GM18517 (cell line): ENCODE data around the gene ACTN4.

Source experiments
- ATAC-seq: cut with Tn5 transposase; IDR thresholded peaks from one replicate; pipeline ENCODE4 v1.9.1; 2021; ENCODE audit warnings: mild to moderate bottlenecking, moderate library complexity; ENCODE audit not compliant: unreplicated experiment

Gene ACTN4

DNA sequence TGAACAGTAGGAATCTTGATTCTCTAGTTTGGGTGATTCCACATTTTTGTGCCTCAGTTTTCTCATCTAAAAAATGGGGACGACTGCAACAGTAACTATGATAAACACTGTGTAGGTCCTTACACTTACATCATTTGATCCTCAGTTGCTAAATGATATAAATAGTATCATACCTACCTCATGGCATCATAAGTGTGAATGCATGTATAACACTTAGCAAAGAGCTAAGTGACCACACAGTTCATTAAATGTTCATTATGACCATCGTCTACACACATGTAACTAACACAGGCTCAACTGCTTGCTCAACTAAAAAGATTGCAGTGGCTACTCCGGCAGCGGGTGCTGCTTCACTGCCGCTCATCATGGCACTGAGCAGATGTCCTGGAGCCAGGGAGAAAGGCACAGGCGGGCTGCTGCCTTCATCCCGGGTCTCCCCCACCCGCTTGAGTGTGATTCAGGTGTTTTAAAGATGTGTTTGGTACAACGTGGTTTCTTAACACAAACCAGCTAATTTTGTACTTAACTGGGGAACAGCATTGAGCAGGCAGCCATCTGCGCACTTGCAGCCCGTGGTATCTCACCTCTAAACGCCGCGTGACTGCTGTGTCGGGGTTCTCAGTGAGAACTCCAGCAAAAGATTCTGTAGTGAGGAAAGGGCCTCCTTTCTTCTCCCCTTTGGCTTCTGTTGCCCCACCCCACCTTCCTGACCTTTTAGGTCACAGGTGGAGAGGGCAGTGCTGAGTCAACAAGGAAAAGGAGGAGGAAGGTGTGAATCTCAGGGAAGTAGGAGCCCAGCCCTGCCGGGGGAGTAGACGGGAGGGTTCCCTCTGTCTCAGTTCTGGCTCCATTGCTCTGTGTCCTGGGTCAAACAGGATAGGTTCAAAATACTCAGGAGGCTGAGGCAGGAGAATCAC, 11.7 kb upstream of the ACTN4 start:
- ATAC-seq: no peak

DNA sequence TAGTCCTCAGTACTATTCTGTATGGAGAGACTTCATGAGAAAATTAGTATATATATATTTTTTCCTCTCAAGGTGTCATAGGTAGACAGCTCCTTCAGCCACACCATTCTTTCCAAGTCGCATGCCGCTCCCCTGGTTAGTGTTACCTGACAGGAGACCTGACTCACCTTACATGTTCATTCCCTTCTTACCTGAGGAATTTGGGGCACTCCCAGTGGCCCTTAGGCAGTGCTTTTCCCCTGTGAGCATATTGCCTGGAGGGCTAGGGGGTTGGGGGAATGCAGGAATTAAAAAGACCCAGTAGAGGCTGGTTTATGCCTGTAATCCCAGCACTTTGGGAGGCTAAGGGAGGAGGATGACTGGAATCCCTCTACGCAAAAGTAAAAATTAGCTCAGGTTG, 9.0 kb upstream of the ACTN4 start:
- ATAC-seq: no peak

DNA sequence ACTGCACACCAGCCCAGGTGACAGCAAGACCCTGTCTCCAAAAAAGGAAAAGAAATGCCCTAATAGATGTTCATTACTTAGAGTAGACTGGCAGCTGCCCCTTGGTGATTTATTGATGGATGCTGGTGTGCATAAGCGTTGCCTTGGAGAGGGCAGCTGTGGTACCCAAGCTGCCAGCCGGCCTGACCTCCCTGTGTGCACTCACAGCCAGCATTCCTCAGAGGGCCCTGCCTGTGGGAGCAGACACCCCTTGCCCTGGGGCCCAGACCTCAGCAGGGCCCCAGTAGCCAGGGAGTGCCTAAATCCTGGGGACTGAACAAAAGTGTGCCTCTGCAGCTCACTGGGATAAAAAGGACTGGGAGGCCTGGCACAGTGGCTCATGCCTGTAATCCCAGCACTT, 7.8 kb upstream of the ACTN4 start:
- ATAC-seq: no peak

DNA sequence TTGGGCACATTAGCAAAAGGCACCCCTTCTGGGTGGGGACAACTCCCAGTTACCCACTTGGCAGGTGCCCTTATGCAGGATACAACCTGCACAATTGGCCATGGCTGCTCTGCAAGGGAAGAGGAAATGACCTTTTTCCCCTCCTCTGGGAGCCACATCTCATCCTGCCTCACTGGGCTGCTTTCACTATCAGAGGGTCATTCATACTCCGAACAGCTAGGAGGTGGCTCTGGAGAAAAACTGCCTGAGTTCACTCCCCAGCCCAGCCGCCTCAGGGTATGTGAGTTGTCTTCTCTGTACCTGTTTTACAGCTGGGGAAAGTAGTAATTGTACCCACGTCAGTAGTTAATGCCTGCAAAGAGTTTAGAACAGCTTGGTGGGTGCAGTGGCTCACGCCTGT, 7.1 kb upstream of the ACTN4 start:
- no peak for ATAC-seq

DNA sequence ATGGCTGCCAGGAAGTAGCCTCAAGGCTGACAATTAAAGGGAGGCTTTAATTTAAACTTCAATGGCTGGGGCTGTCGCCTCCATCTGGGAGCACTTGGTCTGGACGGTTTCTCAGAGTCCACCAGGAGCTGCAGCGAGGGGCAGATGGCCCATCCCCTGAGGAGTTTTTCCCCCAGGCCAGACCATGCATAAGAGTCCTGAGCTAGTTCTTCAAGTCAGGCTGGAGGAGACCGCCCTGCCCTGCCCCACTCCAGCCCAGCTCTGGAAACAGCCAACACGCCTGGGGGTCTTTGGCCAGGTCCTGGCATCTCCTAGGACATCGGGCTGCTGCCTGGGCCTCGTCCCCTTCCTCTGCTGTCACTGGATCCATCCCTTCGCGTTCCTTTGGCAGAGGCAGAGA, 5.3 kb upstream of the ACTN4 start:
- no peak for ATAC-seq

DNA sequence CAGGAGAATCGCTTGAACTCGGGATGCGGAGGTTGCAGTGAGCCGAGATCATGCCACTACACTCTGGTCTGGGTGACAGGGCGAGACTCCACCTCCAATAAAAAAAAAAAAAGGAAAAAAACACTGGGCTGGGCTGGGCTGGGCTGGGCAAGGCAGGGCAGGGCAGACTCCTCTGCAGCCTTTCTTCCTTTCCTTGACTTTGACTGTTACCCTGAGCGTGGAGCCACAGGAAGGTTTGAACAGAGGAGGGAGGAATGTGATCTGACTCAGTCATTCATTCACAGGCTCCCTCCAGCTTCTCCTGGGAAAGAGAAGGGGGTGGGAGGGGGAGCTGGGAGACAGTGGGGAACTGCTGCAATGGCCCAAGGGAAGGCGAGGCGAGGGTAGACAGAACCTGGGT, 2.7 kb upstream of the ACTN4 start:
- no peak for ATAC-seq

DNA sequence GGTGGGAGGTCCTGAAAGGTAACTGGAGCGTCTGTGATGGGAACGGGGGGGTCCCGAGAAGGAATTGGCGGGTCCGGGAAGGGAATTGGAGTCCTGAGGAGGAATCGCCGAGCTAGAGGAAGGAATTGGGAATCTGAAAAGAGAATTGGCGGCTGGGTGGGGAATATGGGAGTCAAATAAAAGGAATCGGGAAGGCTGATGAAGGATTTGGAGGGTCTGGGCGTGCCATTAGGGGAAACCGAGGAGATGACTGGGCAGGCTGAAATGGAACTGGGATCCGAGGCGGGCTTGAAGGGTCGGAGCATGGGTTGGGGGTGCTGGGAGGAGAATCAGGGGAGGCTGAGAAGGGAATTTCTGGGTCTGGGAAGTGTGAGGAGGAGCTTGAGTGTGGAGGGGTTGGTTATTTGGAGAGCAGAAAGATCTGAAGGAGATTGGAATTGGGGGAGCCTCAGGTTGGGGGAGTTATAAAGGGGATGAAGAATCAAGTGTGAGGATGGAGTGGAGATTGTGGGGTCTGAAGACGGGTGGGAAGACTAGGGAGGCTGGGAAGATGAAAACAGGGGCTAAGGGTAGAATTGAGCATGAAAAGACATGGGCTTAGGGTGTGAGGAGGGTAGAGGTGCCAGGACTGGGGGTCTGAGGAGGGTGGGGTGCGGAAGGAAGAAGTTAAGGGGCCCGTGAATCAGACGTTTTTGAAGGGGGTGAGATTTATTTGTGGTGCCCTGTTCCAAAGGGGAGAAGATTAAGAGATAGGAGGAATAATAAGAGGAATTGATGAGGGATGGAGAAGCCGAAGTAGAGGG, 718 bp downstream of the ACTN4 start:
- ATAC-seq: no peak

DNA sequence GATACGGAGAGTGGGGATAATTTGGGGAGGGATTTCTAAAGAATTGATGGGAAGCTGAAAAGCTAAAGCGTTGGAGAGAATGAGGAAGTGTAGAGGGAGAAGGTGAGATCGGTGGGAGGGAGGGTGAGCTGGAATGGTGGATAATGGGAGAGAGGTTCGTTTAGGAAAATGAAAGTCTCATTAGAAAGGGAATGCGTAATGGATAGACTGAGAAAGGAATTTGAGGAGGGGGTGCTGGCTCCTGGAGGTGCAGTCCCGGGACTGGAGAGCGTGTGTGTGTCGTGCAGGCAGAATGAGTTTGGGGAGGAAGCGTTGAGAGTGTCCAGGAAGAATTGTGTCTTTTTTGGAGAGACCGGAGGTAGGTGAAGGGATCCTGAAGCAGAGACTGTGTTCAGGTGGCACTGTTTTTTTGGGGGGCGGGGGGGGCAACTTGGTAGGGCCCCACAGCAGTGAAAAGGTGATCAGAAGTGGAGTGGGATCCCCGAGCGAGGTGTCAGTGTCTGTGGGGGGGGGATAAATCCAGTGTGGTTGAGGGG, 1.4 kb downstream of the ACTN4 start:
- no peak for ATAC-seq

DNA sequence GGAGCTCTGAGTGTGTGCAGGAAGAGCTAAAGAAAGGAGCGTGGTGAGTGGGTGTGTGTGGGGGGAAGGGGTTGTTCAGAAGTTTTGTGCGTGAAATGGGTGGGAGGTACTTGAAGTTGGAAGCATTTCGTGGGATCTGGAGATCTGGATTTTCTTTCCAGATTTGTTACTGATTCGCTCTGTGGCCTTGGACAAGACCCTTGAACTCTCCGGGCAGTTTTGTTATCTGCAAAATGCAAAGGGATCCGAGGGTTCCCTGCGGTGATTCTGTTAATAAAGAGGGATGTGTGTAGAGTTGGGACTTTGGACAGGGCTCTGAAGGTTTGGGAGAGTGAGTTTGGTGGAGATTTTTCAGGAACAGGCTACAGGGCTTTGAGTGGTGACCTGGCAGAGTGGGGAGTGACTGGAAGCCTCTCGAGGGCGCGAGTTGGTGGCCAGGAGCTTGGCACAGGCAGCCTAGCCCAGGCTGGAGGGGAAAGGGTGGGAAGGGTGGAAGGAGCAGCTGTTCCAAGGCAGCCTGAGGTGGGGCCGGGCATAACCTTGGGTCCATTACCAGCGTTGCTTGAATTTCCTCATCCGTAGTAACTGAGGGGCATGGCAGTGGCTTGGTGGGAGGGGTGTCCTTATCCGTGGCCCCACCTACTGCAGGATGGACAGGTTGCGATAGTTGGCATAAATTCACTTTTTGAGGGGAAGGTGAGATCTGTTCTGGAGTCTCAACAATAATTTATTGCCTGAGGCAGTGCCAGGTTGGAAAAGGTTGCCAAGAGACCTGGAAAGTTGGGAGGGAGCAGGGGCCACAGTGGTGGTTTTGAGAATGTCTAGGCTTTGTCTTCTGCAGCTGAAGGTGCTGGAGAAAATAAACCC, 2.1 kb downstream of the ACTN4 start:
- no peak for ATAC-seq

DNA sequence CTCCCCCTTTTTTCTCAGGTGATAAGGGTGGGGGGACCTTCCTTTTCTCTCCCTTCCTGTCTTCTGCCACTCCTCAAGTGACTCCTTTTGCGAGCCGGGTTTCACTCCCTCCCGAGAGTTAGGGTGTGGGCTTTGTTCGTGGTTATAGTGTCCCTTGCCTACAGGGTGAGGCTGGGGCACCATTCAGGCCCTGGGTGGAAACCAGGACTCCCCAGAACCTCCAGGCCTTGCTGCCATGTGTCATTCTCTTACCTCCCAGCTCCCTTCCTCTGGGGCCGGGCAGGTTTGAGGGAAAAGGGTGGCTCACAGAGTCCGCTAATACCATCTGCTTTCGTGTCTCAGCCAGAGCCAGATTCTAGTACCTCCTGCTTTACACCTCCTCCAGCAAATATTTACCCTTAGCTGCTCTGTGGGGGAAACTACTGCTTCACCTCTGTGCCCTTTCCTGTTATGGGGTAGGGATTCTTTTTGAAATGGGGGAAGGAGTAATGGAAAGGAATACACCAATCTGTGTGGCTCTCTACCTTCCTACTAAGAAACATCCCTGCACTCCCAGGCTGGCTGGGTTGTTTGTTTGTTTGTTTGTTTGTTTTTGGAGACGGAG, 2.8 kb downstream of the ACTN4 start:
- no peak for ATAC-seq

DNA sequence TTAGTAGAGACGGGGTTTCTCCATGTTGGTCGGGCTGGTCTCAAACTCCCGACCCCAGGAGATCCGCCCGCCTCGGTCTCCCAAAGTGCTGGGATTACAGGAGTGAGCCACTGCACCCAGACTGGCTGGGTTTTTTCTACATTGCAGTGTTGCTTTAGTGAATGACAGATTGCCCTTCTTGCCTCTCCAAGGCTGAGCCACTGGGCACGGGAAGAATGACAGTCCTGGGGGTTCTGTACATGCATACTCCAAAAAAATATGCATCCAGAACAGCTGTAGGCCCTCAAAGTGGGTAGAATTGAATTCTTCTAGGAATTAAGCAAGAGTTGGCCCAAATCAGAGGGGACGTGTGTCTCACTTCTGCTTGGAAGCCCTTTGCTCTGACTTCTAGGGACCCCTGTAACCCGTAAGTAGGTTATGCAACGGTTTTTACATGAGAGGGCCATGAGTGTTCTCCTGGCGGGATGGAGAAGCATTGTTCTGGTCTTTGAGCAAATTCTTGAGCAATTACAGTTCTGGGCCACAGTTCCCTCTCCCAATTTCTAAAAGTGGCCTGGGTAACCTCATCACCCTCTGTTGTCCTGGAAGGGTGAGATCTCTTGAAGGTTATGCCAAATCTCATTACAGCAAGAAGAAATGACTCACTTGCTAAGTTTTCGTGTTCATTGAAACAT, 3.6 kb downstream of the ACTN4 start:
- no peak for ATAC-seq

DNA sequence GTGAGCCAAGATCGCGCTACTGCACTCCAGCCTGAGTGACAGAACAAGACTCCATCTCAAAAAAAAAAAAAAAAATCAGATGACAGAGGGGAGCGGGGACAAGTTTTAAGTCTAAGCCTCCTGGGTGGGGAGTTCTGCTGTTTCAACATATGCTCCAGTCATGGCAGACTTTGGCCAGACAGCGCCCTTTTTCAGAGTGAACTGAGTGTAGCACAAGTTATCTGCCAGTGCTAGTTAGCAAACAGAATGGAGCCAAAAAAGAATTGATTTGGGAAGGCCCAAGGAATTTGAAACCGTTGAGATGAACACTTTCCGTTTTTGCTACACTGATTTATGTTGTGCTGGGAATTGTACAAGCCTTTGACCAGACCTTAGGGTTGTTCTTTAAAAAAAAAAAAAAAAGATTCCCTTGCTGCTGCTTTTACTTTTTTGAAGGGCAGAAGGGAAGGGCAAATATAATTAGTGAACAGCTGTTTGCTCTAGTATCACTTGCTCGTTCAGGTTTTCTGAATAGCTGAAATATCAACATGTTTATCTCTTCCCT, 5.7 kb downstream of the ACTN4 start:
- ATAC-seq: no peak

DNA sequence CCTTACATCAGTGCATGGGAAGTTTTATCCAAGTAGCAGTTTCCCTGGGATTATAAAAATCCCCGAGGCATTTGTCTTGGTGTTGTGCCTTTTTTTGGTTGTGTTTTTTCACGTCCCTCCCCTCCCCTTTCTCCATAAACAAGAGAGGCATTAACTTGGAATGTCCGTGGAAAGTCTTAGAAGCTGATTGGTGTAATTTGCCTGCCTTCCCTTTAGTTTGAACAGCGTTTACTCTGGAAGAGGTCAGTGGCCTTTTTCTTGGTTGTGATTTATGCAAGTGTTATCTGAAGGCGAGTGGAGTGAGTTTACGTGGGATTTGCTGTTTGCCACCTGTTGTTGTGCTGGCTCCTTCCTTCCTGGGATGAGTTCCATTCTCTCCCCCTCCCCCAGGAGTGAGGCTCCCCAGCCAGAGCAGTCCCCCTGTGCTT, 7.2 kb downstream of the ACTN4 start:
- no peak for ATAC-seq

DNA sequence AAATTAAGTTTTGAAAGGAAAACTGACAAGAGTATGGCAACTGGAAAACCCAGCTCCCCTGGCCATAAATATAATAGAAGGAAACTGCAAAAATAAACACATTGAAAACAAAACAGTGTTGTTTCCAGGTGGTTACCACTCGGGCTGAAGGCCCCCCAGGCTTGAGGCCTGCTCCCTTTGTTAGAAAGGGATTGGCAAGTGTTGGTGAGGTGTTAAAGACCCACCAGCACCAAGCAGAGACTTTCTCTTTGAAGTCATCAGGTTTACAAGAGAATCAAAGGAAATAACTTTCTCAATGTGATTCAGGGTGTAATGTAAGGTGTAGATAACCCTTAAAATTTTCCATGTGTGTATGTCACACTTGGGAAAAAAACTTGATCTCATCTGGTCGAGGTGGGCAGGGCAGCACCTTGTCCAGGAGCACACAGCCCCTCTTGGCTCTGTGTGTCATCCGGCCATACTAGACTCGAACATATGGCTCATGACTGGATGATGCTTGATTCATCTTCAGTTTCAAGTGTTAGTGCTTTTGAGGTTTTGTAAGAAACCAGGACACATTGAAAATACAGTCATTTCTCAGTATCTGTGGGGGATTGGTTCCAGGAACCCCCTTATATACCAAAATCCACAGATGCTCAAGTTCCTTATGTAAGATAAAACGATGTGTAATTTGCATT, 7.8 kb downstream of the ACTN4 start:
- no peak for ATAC-seq

DNA sequence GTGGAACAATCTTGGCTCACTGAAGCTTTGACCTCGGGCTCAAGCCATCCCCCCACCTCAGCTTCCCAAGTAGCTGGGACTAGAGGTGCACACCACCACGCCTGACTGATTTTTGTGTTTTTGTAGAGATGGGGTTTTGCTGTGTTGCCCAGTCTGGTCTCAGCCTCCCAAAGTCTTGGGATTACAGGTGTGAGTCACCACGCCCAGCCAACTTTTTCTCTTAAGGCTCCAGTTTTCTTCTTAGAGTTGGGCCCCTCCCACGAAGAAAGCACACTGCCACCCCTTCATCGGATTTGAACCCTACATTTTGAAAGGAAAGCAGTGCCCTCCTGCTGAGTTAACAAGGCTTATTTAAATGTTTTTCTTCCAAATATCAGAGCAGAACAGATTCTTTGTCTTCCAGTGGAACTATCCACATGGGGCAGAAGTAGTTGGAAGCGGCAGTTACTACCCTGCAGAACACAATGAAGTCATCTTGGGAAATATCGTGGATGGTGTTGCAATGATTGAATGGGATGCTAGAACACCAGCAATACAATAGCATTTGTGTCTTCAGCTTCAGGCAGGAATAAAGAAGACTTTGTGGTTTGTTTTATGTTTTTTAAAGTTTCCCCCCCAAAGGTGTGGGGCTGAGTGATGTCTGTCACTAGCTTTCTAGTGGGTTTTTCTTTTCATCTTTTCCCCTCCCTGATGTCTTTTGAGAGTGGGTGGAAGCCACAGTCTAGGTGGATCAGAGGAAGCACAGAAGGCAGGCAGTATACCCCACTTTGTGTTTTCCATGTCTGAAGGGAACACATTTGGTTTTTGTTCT, 8.9 kb downstream of the ACTN4 start:
- ATAC-seq: no peak

DNA sequence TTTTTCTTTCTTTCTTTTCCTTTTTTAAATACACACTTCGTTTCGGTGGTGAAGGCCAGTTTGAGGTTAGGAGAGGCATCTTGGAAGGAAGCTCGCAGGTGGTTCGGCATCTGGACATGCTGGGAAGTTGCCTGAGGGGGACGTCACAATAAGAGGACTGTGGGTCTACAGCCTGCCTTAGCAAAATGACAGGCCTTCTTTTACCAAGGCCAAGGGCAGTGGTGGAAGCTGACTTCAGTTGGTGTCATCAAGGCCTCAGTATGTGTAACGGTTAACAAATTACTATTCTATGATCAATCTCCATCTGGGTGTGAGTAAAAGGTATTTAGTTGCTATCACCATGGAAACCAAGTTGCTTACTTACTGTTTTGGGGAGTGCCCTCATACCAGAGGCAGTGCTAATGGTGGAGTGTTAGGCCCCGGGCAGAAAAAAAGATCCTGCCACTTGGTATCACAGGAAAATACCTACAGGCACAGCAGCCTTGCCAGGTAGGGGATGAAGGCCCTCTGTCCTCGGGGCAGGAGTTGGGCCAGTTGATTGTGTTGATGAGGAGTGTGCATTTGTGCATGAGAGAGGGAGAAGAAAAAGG, 10.3 kb downstream of the ACTN4 start:
- no peak for ATAC-seq

DNA sequence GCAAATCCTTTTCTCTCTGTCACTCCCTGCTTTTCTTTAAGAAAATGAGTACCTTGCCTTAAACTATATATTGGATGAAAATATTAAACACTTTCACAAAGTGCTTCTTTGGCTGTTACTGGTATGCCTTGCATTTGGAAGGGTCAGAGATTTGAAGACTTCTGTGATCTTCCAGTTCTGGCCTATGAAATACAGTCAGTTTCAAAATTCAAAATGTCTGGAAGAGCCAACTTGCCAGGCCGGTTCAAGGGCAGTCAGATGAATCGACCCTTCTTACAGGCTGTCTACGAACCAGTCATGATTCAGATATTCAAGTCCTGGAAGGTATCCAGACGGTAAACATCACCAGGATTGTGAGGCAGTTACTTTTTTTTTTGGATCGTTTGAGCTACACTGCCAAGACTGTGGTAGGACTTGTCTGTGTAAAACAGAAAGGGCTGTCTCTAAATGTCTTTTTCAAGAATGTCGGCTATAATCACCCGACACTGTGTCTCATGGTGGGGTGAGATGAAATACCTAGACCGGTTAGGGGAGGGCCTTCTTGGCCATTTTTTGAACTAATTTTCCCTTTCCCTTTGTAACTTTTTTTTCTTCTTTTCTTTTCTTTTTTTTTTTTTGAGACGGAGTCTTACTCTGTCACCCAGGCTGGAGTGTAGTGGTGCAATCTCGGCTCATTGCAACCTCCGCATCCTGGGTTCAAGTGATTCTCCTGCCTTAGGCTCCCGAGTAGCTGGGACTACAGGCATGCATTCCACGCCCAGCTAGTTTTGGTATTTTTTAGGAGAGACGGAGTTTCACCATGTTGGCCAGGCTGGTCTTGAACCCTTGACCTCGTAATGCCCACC, 11.2 kb downstream of the ACTN4 start:
- ATAC-seq: no peak
